ENCODE measurements around the gene HPRT1. TPM values are rescaled to one million over a fixed set of nuclear protein-coding genes. Genes with fewer than 3 reads are reported as not detected.
A peak's percentile ranks its signal among the peaks of the same experiment; 100 is the strongest.

Gene HPRT1
- total RNA-seq, 2 experiments from 2014 or later: 14.5 to 101 TPM

DNA sequence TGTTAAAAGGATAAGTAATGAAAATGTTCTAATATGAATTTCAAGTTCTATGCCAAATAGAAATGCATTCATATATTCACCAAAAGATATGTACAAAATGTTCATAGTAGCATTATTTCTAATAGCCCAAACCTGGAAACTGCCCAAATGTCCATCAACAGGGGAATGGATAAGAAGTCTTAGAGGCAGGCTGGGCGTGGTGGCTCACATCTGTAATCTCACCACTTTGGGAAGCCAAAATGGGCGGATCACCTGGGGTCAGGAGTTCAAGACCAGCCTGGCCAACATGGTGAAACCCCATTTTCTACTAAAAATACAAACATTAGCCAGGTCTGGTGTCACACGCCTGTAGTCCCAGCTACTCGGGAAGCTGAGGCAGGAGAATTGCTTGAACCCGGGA lies 2.3 kb upstream of the HPRT1 start:
- H2AFZ ChIP-seq (ENCODE audit: low read length): peak overlapping the region; percentile 71; the same call in 1 of the 2 replicates
- CTCF ChIA-PET (ENCODE audit: unreplicated experiment): no interaction called here
- POLR2A ChIA-PET: interaction anchor here (0.5 to 0.9 kb wide), 3 partner anchors 10 to 25 kb away, joined by 3 to 5 read pairs (median 3); no protein-coding TSS in a partner anchor

DNA sequence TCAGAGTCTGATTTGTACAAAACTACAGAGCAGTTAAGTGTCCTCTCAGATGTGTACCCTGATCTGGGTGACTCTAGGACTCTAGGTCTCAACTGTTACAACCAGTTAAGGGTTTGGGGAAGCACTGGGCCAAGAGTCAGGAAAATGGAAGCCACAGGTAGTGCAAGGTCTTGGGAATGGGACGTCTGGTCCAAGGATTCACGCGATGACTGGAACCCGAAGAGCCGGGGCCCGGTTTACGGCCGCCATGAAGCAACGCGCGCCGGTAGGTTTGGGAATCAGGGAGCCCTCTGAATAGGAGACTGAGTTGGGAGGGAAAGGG lies 321 bp upstream of the HPRT1 start:
- peak; percentile 12 for DNase-seq (ENCODE audit: low spot score)
- Histone ChIP-seq H3K4me1 (ENCODE audit: insufficient read depth, low read length, poor library complexity, severe bottlenecking) (peaks cover 32% of the 10 kb centered on the region), H3K36me3 (ENCODE audit: insufficient read depth, low read length) (peaks cover 15% of the 10 kb centered on the region), H2AFZ (ENCODE audit: low read length) (peak overlapping the region; percentile 95; the same call in 1 of the 2 replicates), H3K9me2 (ENCODE audit: insufficient read depth, low read length) (no peaks in the 10 kb centered on the region), H4K20me1 (ENCODE audit: insufficient read depth, low read length) (no peaks in the 10 kb centered on the region; the same call in 1 of the 2 replicates), H3K9me3 (ENCODE audit: low read length) (no peaks in the 10 kb centered on the region), H3K4me2 (ENCODE audit: low read length) (peak overlapping the region; percentile 96), H3K79me2 (ENCODE audit: insufficient read depth, low read depth, low read length) (peaks cover 38% of the 10 kb centered on the region), H3K4me3 (ENCODE audit: low read depth, low read length, poor library complexity, severe bottlenecking) (peak overlapping the region; percentile 95), H3K27ac (ENCODE audit: low read depth, low read length, poor library complexity, severe bottlenecking) (no peak overlapping the region)
- no TSS peak for BruUV-seq (replicated peaks)
- CTCF ChIA-PET (ENCODE audit: unreplicated experiment): no interaction called here
- POLR2A ChIA-PET: interaction anchor here (1.2 kb wide), 1 partner anchor 17 kb away, joined by 3 read pairs; no protein-coding TSS in a partner anchor
- no peak for TF ChIP-seq EZH2phosphoT487 (IDR thresholded peaks at IDR 0.05; ENCODE audit: borderline replicate concordance, low read depth, low read length)
- TF ChIP-seq, protein P1, sequence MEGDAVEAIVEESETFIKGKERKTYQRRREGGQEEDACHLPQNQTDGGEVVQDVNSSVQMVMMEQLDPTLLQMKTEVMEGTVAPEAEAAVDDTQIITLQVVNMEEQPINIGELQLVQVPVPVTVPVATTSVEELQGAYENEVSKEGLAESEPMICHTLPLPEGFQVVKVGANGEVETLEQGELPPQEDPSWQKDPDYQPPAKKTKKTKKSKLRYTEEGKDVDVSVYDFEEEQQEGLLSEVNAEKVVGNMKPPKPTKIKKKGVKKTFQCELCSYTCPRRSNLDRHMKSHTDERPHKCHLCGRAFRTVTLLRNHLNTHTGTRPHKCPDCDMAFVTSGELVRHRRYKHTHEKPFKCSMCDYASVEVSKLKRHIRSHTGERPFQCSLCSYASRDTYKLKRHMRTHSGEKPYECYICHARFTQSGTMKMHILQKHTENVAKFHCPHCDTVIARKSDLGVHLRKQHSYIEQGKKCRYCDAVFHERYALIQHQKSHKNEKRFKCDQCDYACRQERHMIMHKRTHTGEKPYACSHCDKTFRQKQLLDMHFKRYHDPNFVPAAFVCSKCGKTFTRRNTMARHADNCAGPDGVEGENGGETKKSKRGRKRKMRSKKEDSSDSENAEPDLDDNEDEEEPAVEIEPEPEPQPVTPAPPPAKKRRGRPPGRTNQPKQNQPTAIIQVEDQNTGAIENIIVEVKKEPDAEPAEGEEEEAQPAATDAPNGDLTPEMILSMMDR (conservative IDR thresholded peaks at IDR 0.05; ENCODE audit: low read length): no peak
- intact Hi-C loops (cut with micrococcal nuclease; ENCODE audit: unreplicated experiment): loop anchor here (2.0 to 5.0 kb wide), 2 partner anchors 17 to 72 kb away; no protein-coding TSS in a partner anchor

More for the DNA sequence above, 2.3 kb upstream of the HPRT1 start:
- H3K4me3 ChIP-seq (ENCODE audit: low read depth, low read length, poor library complexity, severe bottlenecking): peak overlapping the region; percentile 26
- H4K20me1 ChIP-seq (ENCODE audit: insufficient read depth, low read length): no peaks in the 10 kb centered on the region; the same call in 1 of the 2 replicates
- peaks cover 33% of the 10 kb centered on the region for H3K4me1 ChIP-seq (ENCODE audit: insufficient read depth, low read length, poor library complexity, severe bottlenecking)
- no peaks in the 10 kb centered on the region for H3K9me3 ChIP-seq (ENCODE audit: low read length)
- TF ChIP-seq, protein P1 (conservative IDR thresholded peaks at IDR 0.05; ENCODE audit: low read length): no peak
- no peak for TF ChIP-seq EZH2phosphoT487 (IDR thresholded peaks at IDR 0.05; ENCODE audit: borderline replicate concordance, low read depth, low read length)
- H3K27ac ChIP-seq (ENCODE audit: low read depth, low read length, poor library complexity, severe bottlenecking): peak overlapping the region; percentile 54
- no peak for DNase-seq (ENCODE audit: low spot score)
- H3K9me2 ChIP-seq (ENCODE audit: insufficient read depth, low read length): no peaks in the 10 kb centered on the region
- peak overlapping the region; percentile 58 for H3K4me2 ChIP-seq (ENCODE audit: low read length)
- no peaks in the 10 kb centered on the region for H3K36me3 ChIP-seq (ENCODE audit: insufficient read depth, low read length)
- H3K79me2 ChIP-seq (ENCODE audit: insufficient read depth, low read depth, low read length): peaks cover 18% of the 10 kb centered on the region
- intact Hi-C loops (cut with micrococcal nuclease; ENCODE audit: unreplicated experiment): no loop called here
- BruUV-seq (replicated peaks): no TSS peak

DNA sequence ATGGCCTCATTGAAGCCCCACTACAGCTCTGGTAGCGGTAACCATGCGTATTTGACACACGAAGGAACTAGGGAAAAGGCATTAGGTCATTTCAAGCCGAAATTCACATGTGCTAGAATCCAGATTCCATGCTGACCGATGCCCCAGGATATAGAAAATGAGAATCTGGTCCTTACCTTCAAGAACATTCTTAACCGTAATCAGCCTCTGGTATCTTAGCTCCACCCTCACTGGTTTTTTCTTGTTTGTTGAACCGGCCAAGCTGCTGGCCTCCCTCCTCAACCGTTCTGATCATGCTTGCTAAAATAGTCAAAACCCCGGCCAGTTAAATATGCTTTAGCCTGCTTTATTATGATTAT lies 876 bp downstream of the HPRT1 start:
- Histone ChIP-seq H3K9me3 (ENCODE audit: low read length) (no peaks in the 10 kb centered on the region), H3K27ac (ENCODE audit: low read depth, low read length, poor library complexity, severe bottlenecking) (peak overlapping the region; percentile 64), H3K9me2 (ENCODE audit: insufficient read depth, low read length) (no peaks in the 10 kb centered on the region), H4K20me1 (ENCODE audit: insufficient read depth, low read length) (no peaks in the 10 kb centered on the region; the same call in 1 of the 2 replicates), H3K4me1 (ENCODE audit: insufficient read depth, low read length, poor library complexity, severe bottlenecking) (peaks cover 32% of the 10 kb centered on the region), H3K4me2 (ENCODE audit: low read length) (peak overlapping the region; percentile 76), H3K4me3 (ENCODE audit: low read depth, low read length, poor library complexity, severe bottlenecking) (peak overlapping the region; percentile 95), H2AFZ (ENCODE audit: low read length) (peak overlapping the region; percentile 35; the same call in 1 of the 2 replicates), H3K36me3 (ENCODE audit: insufficient read depth, low read length) (peaks cover 27% of the 10 kb centered on the region), H3K79me2 (ENCODE audit: insufficient read depth, low read depth, low read length) (peaks cover 50% of the 10 kb centered on the region)
- CTCF ChIA-PET (ENCODE audit: unreplicated experiment): interaction anchor here (0.6 kb wide), 1 partner anchor 16 kb away, joined by 3 read pairs; no protein-coding TSS in a partner anchor
- DNase-seq (ENCODE audit: low spot score): peak; percentile 23
- POLR2A ChIA-PET: interaction anchor here (1.2 kb wide), 1 partner anchor 19 kb away, joined by 3 read pairs; no protein-coding TSS in a partner anchor
- TF ChIP-seq, protein P1 (conservative IDR thresholded peaks at IDR 0.05; ENCODE audit: low read length): no peak
- no peak for TF ChIP-seq EZH2phosphoT487 (IDR thresholded peaks at IDR 0.05; ENCODE audit: borderline replicate concordance, low read depth, low read length)
- no TSS peak for BruUV-seq (replicated peaks)
- intact Hi-C loops (cut with micrococcal nuclease; ENCODE audit: unreplicated experiment): loop anchor here (1.0 to 5.0 kb wide), 3 partner anchors 18 to 74 kb away; no protein-coding TSS in a partner anchor

Measured in OCI-LY7 (cell line).